Fibroblast of skin of left quadriceps (primary cell): ENCODE data around the gene SEC22B.
"Not testable (repeated sequence)": the region's sequence is repeated elsewhere in the genome, so short reads cannot be mapped to it uniquely, and the experiment has no call there.

ENCODE experiments used
- DNase-seq, 2 experiments: peaks; one replicate each; pipeline ENCODE4 v3.0.0-alpha.2; 2013; ENCODE audit warnings: low read depth in 2 of 2

Gene SEC22B

DNA sequence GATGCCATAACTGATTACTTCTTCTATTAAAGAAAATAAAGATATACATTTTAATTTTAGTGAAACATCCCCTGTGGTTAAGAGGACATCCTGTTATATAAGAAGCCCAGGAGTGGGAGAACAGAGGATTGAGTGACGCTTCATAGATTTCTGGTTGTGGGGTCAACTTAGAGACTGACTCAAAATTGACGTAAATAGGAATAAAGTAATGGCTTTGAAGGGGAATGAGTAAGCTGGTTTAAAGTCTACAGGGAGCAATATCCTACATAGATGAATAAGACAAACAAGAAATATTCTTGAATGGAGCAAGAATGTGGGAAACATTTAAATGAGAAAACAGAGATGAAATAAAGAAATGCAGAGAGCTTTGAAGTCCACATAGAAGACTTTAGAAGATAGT is 60.2 kb downstream of the SEC22B start:
- peak; percentile 39 to 42 for DNase-seq

- not testable (repeated sequence) for DNase-seq
Measured at GRCh38 chr1:120113134-120113533, 63.2 kb downstream of the SEC22B start.

DNA sequence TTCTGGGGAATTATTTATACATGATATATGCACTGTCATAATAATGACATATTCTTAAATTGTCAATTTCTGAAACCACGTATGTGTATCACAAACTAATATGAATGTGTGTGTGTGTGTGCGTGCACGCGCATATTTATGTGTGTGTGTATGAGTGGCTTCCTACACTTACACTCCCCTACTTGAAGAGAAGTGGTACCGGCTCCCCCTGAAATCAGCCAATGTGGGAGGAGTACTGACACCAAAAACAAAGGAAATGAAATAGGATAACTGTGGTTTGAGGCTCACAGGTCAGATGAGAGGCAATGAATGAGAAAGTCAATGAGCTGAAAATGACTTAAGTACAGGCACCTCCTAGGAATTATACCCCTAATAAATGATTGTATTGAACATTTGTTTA is 64.1 kb downstream of the SEC22B start:
- not testable (repeated sequence) for DNase-seq

GRCh38 chr1:120111771-120112170 is 64.5 kb downstream of the SEC22B start:
- not testable (repeated sequence) for DNase-seq

GRCh38 chr1:120111008-120111407 is 65.3 kb downstream of the SEC22B start:
- DNase-seq: not testable (repeated sequence)

DNA sequence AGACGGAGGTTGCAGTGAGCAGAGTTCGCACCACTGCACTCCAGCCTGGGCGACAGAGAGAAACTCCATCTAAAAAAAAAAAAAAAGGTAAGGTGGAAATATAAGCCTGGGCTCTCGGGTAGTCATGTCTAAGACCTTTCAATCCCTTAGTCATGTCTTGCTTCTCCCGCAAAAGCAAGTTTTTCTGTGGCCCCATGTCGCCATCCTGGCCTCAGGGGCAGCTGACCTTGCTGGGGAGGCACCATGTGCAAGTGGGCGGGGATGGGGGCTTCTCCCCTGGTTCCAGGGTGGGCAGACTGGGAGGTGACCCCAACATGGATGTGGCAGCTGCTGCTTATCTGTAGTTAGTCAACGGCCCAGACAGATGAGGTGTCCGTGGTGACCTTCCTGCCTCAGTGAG is 66.7 kb downstream of the SEC22B start:
- not testable (repeated sequence) for DNase-seq

GRCh38 chr1:120109180-120109579 is 67.1 kb downstream of the SEC22B start:
- not testable (repeated sequence) for DNase-seq

- not testable (repeated sequence) for DNase-seq
Measured at GRCh38 chr1:120105288-120105687, 71.0 kb downstream of the SEC22B start.

- not testable (repeated sequence) for DNase-seq
Measured at GRCh38 chr1:120103768-120104167, 72.6 kb downstream of the SEC22B start.

GRCh38 chr1:120101593-120101992 is 74.7 kb downstream of the SEC22B start:
- DNase-seq: not testable (repeated sequence)
